ENCODE results near the gene ZNF878. TPM values are rescaled to one million over a fixed set of nuclear protein-coding genes. Genes with fewer than 3 reads are reported as not detected.

ZNF878 gene
- total and polyA plus RNA-seq, 9 of the 15 experiments (the other 6 are each of a cell fraction or from before 2014, with no cell fraction given) = 0.30 to 1.4 (median 0.50) TPM

DNA sequence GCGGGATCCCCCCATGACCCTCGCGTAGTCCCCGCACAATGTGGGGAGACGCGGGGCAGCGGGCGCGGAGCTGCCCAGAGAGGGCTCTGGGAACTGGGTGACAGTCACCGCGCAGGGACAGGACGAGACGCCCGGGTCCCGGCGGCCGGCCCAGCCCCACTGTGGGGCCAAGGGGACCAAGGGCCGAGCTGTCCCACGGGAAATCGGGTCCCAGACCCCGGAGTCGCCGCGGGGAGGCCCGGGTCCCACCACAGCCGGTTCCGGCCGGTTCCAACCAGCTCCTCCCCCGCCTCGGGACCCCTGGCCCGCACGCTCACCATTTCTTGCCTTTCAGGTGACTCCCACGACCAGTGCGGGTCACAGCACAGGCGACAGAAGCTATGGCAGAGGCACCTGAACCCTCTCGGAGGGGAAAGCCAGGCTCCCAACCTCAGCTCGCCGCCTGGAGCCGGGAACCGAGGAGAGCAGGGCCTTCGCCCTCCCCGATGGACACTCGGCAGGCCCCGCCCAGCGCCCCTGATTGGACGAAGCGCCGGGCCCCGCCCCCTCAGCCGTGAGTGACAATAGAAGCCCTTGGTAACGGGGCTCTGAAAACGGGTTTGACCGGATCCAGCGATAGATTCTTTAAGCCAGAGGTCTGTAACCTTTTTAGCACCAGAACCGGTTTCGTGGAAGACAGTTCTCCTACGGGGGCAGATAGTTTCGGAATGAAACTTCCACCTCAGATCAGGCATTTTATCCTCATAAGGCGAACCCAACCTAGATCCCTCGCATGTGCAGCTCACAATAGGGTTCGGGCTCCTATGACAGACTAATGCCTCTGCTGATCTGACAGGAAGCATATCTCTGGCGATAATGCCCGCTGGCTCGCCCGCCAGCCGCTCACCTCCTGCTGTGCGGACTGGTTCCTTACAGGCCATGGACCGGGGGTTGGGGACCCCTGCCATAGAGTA is 17.3 kb downstream of the ZNF878 start, which contains the start of gene ZNF433 (continued):
- TF ChIP-seq TFAP4 (CRISPR knock-in tag; IDR thresholded peaks at IDR 0.05; ENCODE audit: borderline replicate concordance) (no peak), RBM22 (IDR thresholded peaks at IDR 0.05; ENCODE audit: low read depth, low read length, poor library complexity, severe bottlenecking) (peak; percentile 29), HNRNPUL1 (IDR thresholded peaks at IDR 0.05; ENCODE audit: low read length) (no peak), KAT8 (IDR thresholded peaks at IDR 0.05; ENCODE audit: low read depth) (no peak), HDAC1 (IDR thresholded peaks at IDR 0.05) (0 out of 4 replicates have a peak, but pooled peaks of 1 of the 2 experiments have one; percentile 12), TSHZ1 (CRISPR knock-in tag; IDR thresholded peaks at IDR 0.05) (no peak), ZBTB26 (CRISPR knock-in tag; IDR thresholded peaks at IDR 0.05) (no peak)
- TF ChIP-seq, protein P1, sequence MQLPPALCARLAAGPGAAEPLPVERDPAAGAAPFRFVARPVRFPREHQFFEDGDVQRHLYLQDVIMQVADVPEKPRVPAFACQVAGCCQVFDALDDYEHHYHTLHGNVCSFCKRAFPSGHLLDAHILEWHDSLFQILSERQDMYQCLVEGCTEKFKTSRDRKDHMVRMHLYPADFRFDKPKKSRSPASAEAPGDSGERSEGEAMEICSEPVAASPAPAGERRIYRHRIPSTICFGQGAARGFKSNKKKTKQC (CRISPR knock-in tag; IDR thresholded peaks at IDR 0.05) = no peak
- TF ChIP-seq, protein P2, sequence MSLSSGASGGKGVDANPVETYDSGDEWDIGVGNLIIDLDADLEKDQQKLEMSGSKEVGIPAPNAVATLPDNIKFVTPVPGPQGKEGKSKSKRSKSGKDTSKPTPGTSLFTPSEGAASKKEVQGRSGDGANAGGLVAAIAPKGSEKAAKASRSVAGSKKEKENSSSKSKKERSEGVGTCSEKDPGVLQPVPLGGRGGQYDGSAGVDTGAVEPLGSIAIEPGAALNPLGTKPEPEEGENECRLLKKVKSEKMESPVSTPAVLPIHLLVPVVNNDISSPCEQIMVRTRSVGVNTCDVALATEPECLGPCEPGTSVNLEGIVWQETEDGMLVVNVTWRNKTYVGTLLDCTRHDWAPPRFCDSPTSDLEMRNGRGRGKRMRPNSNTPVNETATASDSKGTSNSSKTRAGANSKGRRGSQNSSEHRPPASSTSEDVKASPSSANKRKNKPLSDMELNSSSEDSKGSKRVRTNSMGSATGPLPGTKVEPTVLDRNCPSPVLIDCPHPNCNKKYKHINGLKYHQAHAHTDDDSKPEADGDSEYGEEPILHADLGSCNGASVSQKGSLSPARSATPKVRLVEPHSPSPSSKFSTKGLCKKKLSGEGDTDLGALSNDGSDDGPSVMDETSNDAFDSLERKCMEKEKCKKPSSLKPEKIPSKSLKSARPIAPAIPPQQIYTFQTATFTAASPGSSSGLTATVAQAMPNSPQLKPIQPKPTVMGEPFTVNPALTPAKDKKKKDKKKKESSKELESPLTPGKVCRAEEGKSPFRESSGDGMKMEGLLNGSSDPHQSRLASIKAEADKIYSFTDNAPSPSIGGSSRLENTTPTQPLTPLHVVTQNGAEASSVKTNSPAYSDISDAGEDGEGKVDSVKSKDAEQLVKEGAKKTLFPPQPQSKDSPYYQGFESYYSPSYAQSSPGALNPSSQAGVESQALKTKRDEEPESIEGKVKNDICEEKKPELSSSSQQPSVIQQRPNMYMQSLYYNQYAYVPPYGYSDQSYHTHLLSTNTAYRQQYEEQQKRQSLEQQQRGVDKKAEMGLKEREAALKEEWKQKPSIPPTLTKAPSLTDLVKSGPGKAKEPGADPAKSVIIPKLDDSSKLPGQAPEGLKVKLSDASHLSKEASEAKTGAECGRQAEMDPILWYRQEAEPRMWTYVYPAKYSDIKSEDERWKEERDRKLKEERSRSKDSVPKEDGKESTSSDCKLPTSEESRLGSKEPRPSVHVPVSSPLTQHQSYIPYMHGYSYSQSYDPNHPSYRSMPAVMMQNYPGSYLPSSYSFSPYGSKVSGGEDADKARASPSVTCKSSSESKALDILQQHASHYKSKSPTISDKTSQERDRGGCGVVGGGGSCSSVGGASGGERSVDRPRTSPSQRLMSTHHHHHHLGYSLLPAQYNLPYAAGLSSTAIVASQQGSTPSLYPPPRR (CRISPR knock-in tag; IDR thresholded peaks at IDR 0.05; ENCODE audit: borderline replicate concordance) = no peak
- TF ChIP-seq, protein P3, sequence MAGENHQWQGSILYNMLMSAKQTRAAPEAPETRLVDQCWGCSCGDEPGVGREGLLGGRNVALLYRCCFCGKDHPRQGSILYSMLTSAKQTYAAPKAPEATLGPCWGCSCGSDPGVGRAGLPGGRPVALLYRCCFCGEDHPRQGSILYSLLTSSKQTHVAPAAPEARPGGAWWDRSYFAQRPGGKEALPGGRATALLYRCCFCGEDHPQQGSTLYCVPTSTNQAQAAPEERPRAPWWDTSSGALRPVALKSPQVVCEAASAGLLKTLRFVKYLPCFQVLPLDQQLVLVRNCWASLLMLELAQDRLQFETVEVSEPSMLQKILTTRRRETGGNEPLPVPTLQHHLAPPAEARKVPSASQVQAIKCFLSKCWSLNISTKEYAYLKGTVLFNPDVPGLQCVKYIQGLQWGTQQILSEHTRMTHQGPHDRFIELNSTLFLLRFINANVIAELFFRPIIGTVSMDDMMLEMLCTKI (IDR thresholded peaks at IDR 0.05; ENCODE audit: partially characterized antibody) = no peak

Data from K562 (cell line).